Activated CD4-positive, alpha-beta memory T cell treated with anti-CD3 and anti-CD28 coated beads, Interleukin-2, amount 10 ng/mL, durations not matched to agents 7 days and 5 days (primary cell): ENCODE measurements around the gene ARHGAP21. TPM values are rescaled to one million over a fixed set of nuclear protein-coding genes. Genes with fewer than 3 reads are reported as not detected.
"Not testable (repeated sequence)": the region's sequence is repeated elsewhere in the genome, so short reads cannot be mapped to it uniquely, and the experiment has no call there.

Experiments used
- CTCF ChIA-PET: fragments of 350-600 bp; sonication (Branson Sonifier 250); formaldehyde crosslinking; loops from one replicate; lab custom pipeline; 2021; ENCODE audit warnings: antibody characterized with exemption, inconsistent platforms; lab: Charles Lee
- POLR2A ChIA-PET: fragments of 350-600 bp; sonication (Branson Sonifier 250); formaldehyde crosslinking; loops from one replicate; lab custom pipeline; 2021; ENCODE audit warnings: antibody characterized with exemption; lab: Charles Lee
- DNase-seq: peaks from one replicate; pipeline ENCODE4 v3.0.0-alpha.2; 2020
- H3K27ac Mint-ChIP-seq: one replicate; pipeline ENCODE4 v1.8.0; 2021; ENCODE audit warnings: mild to moderate bottlenecking, mixed read lengths
- H3K27me3 Mint-ChIP-seq: one replicate; pipeline ENCODE4 v1.8.0; 2021; ENCODE audit warnings: mixed read lengths
- H3K36me3 Mint-ChIP-seq: one replicate; pipeline ENCODE4 v1.8.0; 2021; ENCODE audit warnings: low read depth, mixed read lengths
- H3K4me1 Mint-ChIP-seq: one replicate; pipeline ENCODE4 v1.8.0; 2021; ENCODE audit warnings: mixed read lengths
- H3K4me3 Mint-ChIP-seq: one replicate; pipeline ENCODE4 v1.8.0; 2021; ENCODE audit warnings: mild to moderate bottlenecking, mixed read lengths
- H3K9me3 Mint-ChIP-seq: one replicate; pipeline ENCODE4 v1.8.0; 2021; ENCODE audit warnings: mixed read lengths
- total RNA-seq, 2 experiments: library from RNA; stranded (reverse); gene quantifications; one replicate each; pipeline ENCODE4 v1.2.3, GENCODE V29; 2021

ARHGAP21 gene
- 10 to 100 TPM; 35.6 to 36.0 TPM for total RNA-seq

DNA sequence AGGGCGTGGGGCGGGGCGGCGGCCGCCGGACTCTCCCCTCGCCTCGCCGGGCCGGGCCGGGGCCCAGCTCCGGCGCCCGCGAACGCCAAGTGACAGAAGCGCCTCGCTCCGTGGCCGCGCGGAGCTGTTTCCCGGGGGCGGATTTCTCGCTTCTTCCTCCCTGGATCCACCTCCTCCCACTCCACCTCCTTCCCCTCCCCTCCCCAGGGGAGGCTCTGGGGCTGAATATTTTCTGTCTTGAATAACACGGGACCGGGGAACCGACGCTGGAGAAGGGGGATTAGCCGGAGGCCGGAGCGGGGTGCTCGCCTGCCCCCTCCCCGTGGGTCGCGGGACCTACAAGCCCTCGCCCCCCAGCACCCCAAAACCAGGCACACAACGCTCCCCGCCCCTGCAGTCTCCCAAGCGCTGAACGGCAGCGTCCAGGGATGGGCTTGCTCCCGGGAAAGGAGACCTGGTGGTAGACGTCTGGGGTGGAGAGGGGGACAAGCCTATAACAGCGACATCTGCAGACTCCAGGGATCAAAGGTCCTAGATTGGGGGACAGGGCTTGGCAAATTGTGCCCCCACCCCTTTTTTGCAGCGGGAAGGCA, at the start of gene ARHGAP21:
ARHGAP21 (minus strand) TSS at position 100 of the 593 bp plus-strand sequence. CDS start 1,988 bp downstream, outside the sequence.
- no peaks in the 10 kb centered on the region for H3K27me3 Mint-ChIP-seq
- peak within 1 kb of the TSS; percentile 90 for H3K27ac Mint-ChIP-seq
- no peaks in the 10 kb centered on the region for H3K9me3 Mint-ChIP-seq
- H3K36me3 Mint-ChIP-seq = peaks cover 22% of the 10 kb centered on the region
- peak; percentile 48 for DNase-seq
- peaks cover 31% of the 10 kb centered on the region for H3K4me1 Mint-ChIP-seq
- peak within 1 kb of the TSS; percentile 93 for H3K4me3 Mint-ChIP-seq
- ChIA-PET CTCF (interaction anchor here (0.7 to 2.5 kb wide), 3 partner anchors 17 to 164 kb away, joined by 3 to 11 read pairs (median 4); no protein-coding TSS in a partner anchor), POLR2A (interaction anchor here (0.9 to 3.1 kb wide), 8 partner anchors 18 to 301 kb away, joined by 3 to 19 read pairs (median 5); partner anchors contain the start of genes ENKUR, PRTFDC1 and THNSL1)

DNA sequence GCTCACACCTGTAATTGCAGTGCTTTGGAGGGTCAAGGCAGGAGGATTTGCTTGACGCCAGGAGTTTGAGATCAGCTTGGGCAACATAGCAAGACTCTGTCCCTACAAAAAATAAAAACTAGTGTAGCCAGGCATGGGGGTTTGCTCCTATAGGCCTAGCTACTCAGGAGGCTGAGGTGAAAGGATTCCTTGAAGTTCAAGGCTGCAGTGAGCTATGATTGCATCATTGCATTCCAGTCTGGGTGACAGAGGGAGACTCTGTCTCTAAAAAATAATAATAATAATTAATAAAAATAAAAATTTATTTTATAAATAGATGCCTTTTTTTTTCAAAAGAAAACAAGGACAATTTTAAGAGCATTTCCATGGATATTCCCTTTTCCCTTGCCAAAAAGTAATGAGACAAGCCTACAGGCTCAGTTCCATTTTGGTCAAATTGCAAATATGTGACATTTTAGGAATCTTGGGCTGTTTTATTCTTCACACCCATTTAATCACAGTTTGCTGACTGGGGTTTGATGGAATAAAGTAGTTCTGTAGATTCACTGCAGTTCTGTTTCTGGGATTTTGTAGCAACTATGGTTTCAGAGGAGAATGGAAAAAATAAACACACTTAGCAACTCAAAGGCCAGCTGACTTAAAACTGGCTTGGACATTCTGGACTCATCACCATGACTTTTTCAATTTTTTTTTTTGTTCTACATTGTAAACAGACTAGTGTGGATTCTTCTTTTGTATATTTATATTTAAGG, 48.4 kb upstream of the ARHGAP21 start:
- Mint-ChIP-seq H3K4me3 (no peak overlapping the region), H3K9me3 (no peaks in the 10 kb centered on the region), H3K27ac (no peak overlapping the region), H3K27me3 (no peaks in the 10 kb centered on the region), H3K4me1 (no peaks in the 10 kb centered on the region), H3K36me3 (no peaks in the 10 kb centered on the region)
- CTCF ChIA-PET = no interaction called here
- no peak for DNase-seq
- POLR2A ChIA-PET = no interaction called here

DNA sequence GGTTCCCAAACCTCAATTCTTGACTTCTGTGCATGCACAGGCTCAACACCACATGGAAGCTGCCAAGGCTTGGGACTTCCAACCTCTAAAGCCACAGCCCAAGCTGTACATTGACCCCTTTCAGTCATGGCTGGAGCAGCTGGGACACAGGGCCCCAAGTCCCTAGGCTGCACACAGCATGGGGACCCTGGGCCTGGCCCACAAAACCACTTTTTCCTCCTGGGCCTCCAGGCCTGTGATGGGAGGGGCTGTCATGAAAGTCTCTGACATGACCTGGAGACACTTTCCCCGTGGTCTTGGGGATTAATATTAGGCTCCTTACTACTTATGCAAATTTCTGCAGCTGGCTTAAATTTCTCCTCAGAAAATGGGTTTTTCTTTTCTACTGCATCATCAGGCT, 41.3 kb upstream of the ARHGAP21 start:
- H3K4me3 Mint-ChIP-seq, H3K9me3 Mint-ChIP-seq, H3K27me3 Mint-ChIP-seq, H3K4me1 Mint-ChIP-seq, POLR2A ChIA-PET, H3K27ac Mint-ChIP-seq, H3K36me3 Mint-ChIP-seq, CTCF ChIA-PET, DNase-seq: not testable (repeated sequence)

DNA sequence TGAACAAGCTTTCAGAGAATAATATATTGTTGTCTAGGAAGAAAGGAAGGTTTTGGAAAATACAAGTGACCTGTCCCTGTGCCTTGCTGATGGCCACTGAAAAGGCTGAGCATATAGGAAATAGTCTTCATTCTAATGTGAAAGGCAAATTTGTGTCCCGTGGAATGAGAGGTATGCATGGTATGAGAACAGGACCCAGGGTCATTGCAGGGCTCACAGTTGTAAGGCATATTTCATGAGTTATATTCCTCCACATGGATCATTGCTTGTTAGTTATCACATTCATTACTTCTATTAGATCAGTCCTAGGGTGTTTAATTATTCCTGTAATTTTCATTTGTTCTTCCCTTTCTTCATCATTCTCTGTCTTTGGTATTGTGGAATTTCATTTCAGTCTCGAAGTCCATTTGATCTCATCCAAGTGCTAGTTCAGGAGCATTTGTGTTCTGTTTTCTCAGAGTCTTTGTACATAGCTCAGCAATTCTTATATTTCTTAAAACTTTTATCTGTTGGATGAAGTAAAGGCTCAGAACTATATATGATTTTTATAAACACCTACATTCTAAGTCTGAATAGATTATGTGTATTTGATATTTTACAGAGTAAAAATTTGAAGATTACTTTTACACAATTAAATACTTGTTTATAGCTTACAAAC, 39.4 kb upstream of the ARHGAP21 start:
- peaks cover 5% of the 10 kb centered on the region for H3K9me3 Mint-ChIP-seq
- CTCF ChIA-PET = no interaction called here

GRCh38 chr10:24762161-24762924, 38.7 kb upstream of the ARHGAP21 start:
- CTCF ChIA-PET = no interaction called here
- no peak for DNase-seq
- Mint-ChIP-seq H3K9me3 (peaks cover 5% of the 10 kb centered on the region), H3K4me1 (peaks cover 3% of the 10 kb centered on the region), H3K27me3 (no peaks in the 10 kb centered on the region), H3K4me3 (no peak overlapping the region), H3K36me3 (no peaks in the 10 kb centered on the region), H3K27ac (no peak overlapping the region)
- POLR2A ChIA-PET = no interaction called here

More for the DNA sequence above, 39.4 kb upstream of the ARHGAP21 start:
- no peaks in the 10 kb centered on the region for H3K36me3 Mint-ChIP-seq
- no peak overlapping the region for H3K27ac Mint-ChIP-seq
- H3K4me3 Mint-ChIP-seq = no peak overlapping the region
- no peak for DNase-seq
- H3K27me3 Mint-ChIP-seq = no peaks in the 10 kb centered on the region
- peaks cover 3% of the 10 kb centered on the region for H3K4me1 Mint-ChIP-seq
- POLR2A ChIA-PET = no interaction called here

- ChIA-PET CTCF (no interaction called here), POLR2A (no interaction called here)
- Mint-ChIP-seq H3K27ac (no peak overlapping the region), H3K27me3 (no peaks in the 10 kb centered on the region), H3K4me1 (peaks cover 3% of the 10 kb centered on the region), H3K9me3 (no peaks in the 10 kb centered on the region), H3K4me3 (no peak overlapping the region), H3K36me3 (no peaks in the 10 kb centered on the region)
- no peak for DNase-seq
Measured at GRCh38 chr10:24759672-24760071, 36.0 kb upstream of the ARHGAP21 start.

DNA sequence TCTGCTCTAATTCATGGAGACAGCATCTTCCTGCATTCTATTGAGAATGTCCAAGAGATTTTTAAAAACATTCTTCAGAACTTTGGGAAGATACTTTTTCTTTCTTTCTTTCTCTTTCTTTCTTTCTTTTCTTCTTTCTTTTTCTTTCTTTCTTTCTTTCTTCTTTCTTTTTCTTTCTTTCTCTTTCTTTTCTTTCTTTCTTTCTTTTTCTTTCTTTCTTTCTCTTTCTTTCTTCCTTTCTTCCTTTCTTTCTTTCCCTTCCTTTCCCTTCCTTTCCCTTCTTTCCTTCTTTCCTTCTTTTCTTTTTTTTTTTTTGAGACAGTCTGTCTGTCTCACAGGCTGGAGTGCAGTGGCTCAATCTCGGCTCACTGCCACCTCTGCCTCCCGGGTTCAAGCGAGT, 34.6 kb upstream of the ARHGAP21 start:
- CTCF ChIA-PET, H3K9me3 Mint-ChIP-seq, H3K4me3 Mint-ChIP-seq, H3K27ac Mint-ChIP-seq, H3K27me3 Mint-ChIP-seq, H3K36me3 Mint-ChIP-seq, POLR2A ChIA-PET, DNase-seq, H3K4me1 Mint-ChIP-seq: not testable (repeated sequence)

DNA sequence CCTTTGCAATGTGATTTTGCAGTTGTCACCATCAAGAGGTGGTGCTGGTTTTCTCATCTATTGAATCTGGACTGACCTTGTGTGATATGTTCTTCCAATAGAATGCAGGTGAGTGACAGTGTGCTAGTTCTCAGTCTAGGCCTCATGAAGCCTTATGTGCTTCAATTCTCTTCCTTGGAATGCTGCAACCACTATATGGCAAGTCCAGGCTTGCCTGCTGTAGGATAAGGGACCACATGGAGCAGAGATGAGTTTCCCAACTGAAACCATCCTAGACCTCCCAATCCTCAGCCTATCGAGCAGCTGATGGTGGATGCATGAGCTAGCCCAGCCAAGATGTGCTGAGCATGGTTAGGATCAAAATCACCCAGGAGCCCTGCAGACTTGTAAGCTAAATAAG, 32.6 kb upstream of the ARHGAP21 start:
- Mint-ChIP-seq H3K4me3 (no peak overlapping the region), H3K9me3 (no peaks in the 10 kb centered on the region), H3K27ac (no peak overlapping the region), H3K36me3 (no peaks in the 10 kb centered on the region), H3K4me1 (no peaks in the 10 kb centered on the region), H3K27me3 (no peaks in the 10 kb centered on the region)
- no peak for DNase-seq
- ChIA-PET POLR2A (no interaction called here), CTCF (no interaction called here)

DNA sequence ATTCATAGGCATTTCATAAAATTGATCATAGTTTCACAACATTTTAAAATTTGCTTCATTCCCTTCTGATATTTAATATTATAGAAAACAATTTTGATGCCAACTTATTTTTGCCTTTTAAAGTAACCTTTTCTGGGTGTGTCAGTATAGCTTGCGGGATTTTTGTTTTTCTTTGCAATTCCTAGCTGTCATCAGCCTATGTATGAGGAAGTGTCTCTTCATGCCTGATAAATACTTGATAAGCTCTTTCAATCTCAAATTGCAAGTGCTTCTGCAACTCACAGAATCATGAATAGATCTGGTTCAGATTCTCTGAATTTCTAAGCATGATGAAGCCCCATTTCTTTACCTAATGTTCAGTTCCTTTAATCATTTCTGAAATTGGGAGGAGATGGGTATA, 28.0 kb upstream of the ARHGAP21 start:
- H3K4me3 Mint-ChIP-seq = no peak overlapping the region
- no peak for DNase-seq
- no peak overlapping the region for H3K27ac Mint-ChIP-seq
- no peaks in the 10 kb centered on the region for H3K27me3 Mint-ChIP-seq
- POLR2A ChIA-PET = no interaction called here
- no peaks in the 10 kb centered on the region for H3K36me3 Mint-ChIP-seq
- CTCF ChIA-PET = no interaction called here
- no peaks in the 10 kb centered on the region for H3K4me1 Mint-ChIP-seq
- no peaks in the 10 kb centered on the region for H3K9me3 Mint-ChIP-seq

DNA sequence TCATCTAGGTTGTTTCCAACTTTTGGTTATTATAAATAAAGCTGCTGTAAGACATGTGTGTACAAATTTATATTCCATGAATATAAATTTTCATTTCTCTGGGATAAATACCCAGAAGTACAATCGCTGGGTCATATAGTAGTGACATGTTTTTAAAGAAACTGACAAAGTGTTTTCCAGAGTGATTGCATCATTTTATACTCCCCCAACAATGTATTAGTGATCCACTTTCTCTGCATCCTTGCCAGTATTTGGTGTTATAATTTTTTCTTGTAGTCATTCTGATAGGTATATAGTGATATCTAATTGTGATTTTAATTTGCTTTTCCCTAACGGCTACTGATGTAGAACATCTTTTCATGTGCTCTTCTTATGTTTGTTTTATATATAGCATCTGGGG, 27.0 kb upstream of the ARHGAP21 start:
- Mint-ChIP-seq H3K9me3 (no peaks in the 10 kb centered on the region), H3K4me1 (no peaks in the 10 kb centered on the region), H3K4me3 (no peak overlapping the region), H3K36me3 (no peaks in the 10 kb centered on the region), H3K27ac (no peak overlapping the region), H3K27me3 (no peaks in the 10 kb centered on the region)
- no peak for DNase-seq
- CTCF ChIA-PET = no interaction called here
- POLR2A ChIA-PET = no interaction called here

GRCh38 chr10:24748214-24748613, 24.5 kb upstream of the ARHGAP21 start:
- H3K9me3 Mint-ChIP-seq = no peaks in the 10 kb centered on the region
- ChIA-PET POLR2A (no interaction called here), CTCF (no interaction called here)
- H3K27me3 Mint-ChIP-seq = no peaks in the 10 kb centered on the region
- no peak overlapping the region for H3K4me3 Mint-ChIP-seq
- DNase-seq = no peak
- H3K4me1 Mint-ChIP-seq = no peaks in the 10 kb centered on the region
- no peaks in the 10 kb centered on the region for H3K36me3 Mint-ChIP-seq
- no peak overlapping the region for H3K27ac Mint-ChIP-seq

DNA sequence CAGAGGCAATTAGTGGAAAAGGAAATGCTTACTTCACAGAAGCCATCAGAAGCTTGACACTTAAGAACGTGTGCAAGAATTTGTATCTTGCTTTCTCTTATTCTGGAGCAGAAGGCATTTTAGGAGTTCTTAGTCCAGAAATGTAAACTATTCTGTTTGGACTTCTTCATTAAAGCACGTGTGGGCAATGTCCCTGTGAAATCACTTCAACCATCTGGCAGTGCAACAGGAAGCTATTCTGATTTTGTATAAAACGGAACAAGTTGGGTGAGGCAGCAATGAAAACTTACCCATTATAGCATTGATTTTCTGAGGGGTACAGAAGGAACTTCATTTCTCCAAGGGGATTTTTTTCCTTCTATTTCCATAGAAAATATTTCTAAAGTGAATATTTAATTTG, 21.3 kb upstream of the ARHGAP21 start:
- no peaks in the 10 kb centered on the region for H3K36me3 Mint-ChIP-seq
- no peaks in the 10 kb centered on the region for H3K4me1 Mint-ChIP-seq
- H3K27ac Mint-ChIP-seq = no peak overlapping the region
- H3K27me3 Mint-ChIP-seq = no peaks in the 10 kb centered on the region
- DNase-seq = no peak
- H3K4me3 Mint-ChIP-seq = no peak overlapping the region
- ChIA-PET POLR2A (interaction anchor here (0.8 kb wide), 1 partner anchor 143 kb away, joined by 3 read pairs; no protein-coding TSS in a partner anchor), CTCF (no interaction called here)
- no peaks in the 10 kb centered on the region for H3K9me3 Mint-ChIP-seq

- peaks cover 2% of the 10 kb centered on the region for H3K27me3 Mint-ChIP-seq
- H3K9me3 Mint-ChIP-seq = no peaks in the 10 kb centered on the region
- H3K27ac Mint-ChIP-seq = no peak overlapping the region
- CTCF ChIA-PET = no interaction called here
- POLR2A ChIA-PET = no interaction called here
- H3K4me3 Mint-ChIP-seq = no peak overlapping the region
- H3K4me1 Mint-ChIP-seq = no peaks in the 10 kb centered on the region
- DNase-seq = no peak
- no peaks in the 10 kb centered on the region for H3K36me3 Mint-ChIP-seq
Measured at GRCh38 chr10:24740714-24741113, 17.0 kb upstream of the ARHGAP21 start.
